SK-N-SH treated with all-trans-retinoic acid at 6 μM for 48 hours (cell line): ENCODE measurements around the gene CYTL1.

Source experiments
- BACH2 ChIP-seq: fragments of 250-450 bp; sonication (Bioruptor Pico); IDR thresholded peaks from 2 replicates; pipeline ENCODE4 v1.9.0; 2021; ENCODE audit warnings: mild to moderate bottlenecking, borderline replicate concordance
- CREB5 ChIP-seq: fragments of 250-450 bp; sonication (Bioruptor Pico); IDR thresholded peaks from 2 replicates; pipeline ENCODE4 v1.5.1; 2020; ENCODE audit warnings: low read depth, mild to moderate bottlenecking, moderate library complexity
- GLIS3 ChIP-seq: fragments of 250-450 bp; sonication (Bioruptor Pico); IDR thresholded peaks from 2 replicates; pipeline ENCODE4 v1.5.0; 2020; ENCODE audit warnings: mild to moderate bottlenecking, moderate library complexity
- PATZ1 ChIP-seq: fragments of 250-450 bp; sonication (Bioruptor Pico); IDR thresholded peaks from 2 replicates; pipeline ENCODE4 v1.8.0; 2020; ENCODE audit warnings: mild to moderate bottlenecking, moderate library complexity, borderline replicate concordance
- POU6F1 ChIP-seq: fragments of 250-450 bp; sonication (Bioruptor Pico); IDR thresholded peaks from 2 replicates; pipeline ENCODE4 v1.8.0; 2021; ENCODE audit warnings: low read depth, mild to moderate bottlenecking, moderate library complexity, borderline replicate concordance
- PPARA ChIP-seq: fragments of 250-450 bp; sonication (Bioruptor Pico); IDR thresholded peaks from 2 replicates; pipeline ENCODE4 v1.5.0; 2020; ENCODE audit warnings: mild to moderate bottlenecking, borderline replicate concordance
- RARB ChIP-seq: fragments of 250-450 bp; sonication (Bioruptor Pico); IDR thresholded peaks from 2 replicates; pipeline ENCODE4 v1.8.0; 2021; ENCODE audit warnings: mild to moderate bottlenecking, moderate library complexity
- TOX ChIP-seq: fragments of 250-450 bp; sonication (Bioruptor Pico); IDR thresholded peaks from 2 replicates; pipeline ENCODE4 v1.8.0; 2021; ENCODE audit warnings: mild to moderate bottlenecking, moderate library complexity, borderline replicate concordance
- ZNF565 ChIP-seq: fragments of 450-650 bp; formaldehyde crosslinking; conservative IDR thresholded peaks from 2 replicates; pipeline ENCODE4 v1.5.0; 2020; ENCODE audit warnings: low read depth, mild to moderate bottlenecking, moderate library complexity
- ZNF70 ChIP-seq: fragments of 450-650 bp; formaldehyde crosslinking; IDR thresholded peaks from 2 replicates; pipeline ENCODE4 v1.5.0; 2020; ENCODE audit warnings: mild to moderate bottlenecking, moderate library complexity

- no peak for TF ChIP-seq ZNF70 (CRISPR knock-in tag)
- TF ChIP-seq POU6F1 (CRISPR knock-in tag) = no peak
- no peak for TF ChIP-seq PPARA (CRISPR knock-in tag)
- no peak for TF ChIP-seq BACH2 (CRISPR knock-in tag)
- TF ChIP-seq GLIS3 (CRISPR knock-in tag) = no peak
- no peak for TF ChIP-seq RARB
- no peak for TF ChIP-seq TOX
- TF ChIP-seq ZNF565 (CRISPR knock-in tag) = no peak
- TF ChIP-seq PATZ1 = no peak
- no peak for TF ChIP-seq CREB5
Measured at GRCh38 chr4:5003918-5004317, 15.3 kb downstream of the CYTL1 start.
